HG03354 (cell line): ENCODE measurements around the gene RGL3.
A peak's percentile ranks its signal among the peaks of the same experiment; 100 is the strongest.
"Not testable (repeated sequence)": the region's sequence is repeated elsewhere in the genome, so short reads cannot be mapped to it uniquely, and the experiment has no call there.

ENCODE experiments used
- ATAC-seq: cut with Tn5 transposase; IDR thresholded peaks from one replicate; pipeline ENCODE4 v1.9.1; 2021; ENCODE audit warnings: mild to moderate bottlenecking; ENCODE audit not compliant: unreplicated experiment, poor library complexity, severe bottlenecking

Gene RGL3

DNA sequence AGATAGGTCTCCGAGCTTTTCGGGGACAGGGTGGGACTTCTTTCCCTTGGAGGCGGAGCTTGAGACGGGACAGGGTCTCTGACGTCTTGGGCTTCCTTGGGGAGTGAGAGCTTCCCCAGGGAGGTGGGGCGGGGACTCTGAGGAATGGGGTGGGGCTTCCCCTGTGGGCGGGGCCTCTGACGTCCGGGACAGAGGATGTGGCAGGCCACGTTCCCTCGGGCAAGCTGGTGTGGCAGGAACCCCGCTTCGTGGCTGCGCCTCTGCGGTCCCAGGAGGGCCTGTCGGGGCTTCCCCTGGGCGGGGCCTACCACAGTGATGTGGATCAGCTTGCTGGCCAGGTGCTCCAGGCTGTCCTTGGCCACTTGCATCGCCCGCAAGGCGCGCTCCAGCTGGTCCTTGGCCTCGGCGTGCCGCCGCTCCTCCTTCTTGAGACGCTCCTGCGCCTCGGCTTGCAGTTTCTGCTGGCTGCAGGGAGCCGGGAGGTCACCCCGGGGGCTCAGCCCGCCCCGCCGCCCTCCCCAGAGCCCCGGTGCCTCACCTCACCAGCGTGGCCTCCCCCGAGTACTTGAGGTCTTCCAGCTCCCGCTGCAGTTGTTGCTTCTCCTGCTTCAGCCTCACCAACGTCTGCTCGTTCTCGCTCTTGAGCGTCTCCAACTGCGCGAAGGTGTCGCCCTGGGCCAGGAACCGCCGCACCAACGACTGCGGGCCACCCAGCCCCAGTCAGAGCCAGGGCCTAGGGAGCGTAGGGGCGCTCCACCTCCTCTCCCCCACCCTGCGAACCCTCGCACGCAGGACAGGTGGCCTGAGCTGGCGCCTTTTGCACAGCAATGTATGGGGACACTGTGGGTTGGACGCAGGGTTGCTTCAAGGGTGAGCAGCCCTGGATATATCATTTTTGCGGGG lies 3.3 kb upstream of the RGL3 start:
- peak; percentile 65 for ATAC-seq

DNA sequence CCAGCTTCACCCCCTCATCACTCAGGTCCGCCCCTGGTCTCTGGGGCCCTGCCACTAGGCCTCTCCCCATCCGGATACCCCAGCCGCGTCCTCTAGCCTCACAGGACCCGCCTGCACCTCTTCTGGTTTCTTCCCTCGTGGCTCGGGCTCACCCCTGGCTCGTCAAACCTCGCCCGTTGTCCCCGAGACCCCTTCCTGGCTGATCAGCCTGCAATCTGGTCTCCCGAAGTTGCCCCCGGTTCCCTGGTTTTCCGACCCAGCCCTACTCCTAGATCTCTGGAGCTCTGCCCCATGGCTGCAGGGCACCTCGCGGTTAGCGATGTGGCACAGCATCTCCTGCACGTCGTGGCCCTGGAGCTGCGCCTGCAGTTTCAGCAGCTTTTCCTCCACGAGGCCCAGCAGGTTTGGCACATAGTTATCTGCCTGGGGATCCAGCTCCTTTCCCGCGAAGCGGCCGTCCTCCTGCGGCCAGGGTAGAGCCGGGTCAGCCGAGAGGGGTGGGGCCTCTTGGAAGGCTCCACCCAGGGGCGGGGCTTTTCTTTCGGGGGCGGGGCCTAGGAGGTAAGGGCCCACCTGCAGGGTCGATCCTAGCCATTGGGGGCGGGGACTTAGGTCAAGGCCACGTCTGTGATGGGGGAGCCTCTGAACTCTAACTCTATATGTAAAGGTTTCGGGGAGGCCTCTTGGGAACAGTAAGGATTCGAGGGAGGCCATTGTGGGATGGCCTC lies 2.4 kb upstream of the RGL3 start:
- ATAC-seq = peak; percentile 54

DNA sequence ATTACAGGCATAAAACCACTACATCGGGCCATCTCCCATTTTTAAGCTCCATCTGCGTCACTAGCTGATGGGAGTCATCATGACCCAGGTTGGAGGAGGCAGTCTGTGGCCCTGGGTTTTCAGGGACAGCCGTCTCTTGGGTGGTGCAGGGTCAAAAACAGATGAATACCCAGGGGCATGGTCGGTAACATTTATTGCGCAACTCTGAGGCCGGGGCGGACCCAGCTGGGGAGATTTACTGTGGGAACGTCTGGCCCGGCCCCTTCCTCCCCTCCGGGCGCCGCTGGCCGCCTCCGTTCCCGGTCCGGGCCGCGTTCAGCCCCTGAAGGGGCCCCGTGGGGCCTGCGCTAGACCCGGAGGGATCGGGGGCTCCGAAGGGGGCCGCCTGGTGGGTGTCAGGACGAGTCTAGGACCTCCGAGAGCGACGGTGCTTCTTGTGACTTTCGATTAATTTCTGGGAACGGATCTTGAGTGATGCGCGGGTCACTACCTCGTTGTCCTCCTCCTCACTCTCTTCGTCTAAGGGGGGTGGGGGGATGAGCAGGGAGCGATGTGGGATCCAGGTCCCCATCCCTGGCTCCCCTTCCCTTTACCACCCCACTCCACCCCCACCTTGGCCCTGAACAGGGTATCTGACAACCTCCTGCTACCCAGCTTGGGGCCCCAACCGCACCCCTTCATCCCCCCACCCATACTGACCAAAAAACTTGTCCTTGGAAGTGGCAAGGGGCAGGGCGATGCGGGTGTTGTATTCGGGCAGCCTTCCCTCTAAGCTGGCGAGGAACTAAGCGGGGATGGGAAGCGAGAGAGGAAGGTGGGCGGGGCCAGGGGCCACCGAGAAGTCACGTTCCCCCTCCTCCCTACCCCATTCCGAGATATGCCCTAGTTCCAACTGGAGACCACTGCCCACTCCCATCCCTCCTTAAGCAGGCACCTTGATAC lies 1.6 kb upstream of the RGL3 start:
- ATAC-seq = no peak

DNA sequence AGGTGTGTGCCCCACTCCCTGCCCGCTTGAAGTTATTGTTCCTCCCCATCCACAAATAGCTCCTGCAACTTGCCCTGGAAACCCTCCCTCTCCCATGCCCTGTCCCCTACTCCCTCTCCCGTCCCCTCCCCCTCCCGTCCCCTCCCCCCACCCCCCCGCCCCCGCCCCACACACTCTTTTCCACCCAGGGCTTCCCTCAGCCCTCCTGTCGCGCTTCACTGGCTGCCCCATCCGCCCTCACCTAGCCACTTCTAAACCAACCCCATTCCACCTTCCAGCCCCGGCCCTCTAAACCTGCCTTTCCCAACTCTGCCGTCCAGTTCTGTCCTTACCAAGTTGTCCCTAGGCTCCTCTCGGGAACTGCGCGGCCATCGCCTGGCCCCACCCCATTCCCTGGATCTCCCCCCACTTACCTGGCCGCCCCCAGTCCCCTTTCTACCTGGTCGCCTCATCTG lies 993 bp downstream of the RGL3 start:
- no peak for ATAC-seq

DNA sequence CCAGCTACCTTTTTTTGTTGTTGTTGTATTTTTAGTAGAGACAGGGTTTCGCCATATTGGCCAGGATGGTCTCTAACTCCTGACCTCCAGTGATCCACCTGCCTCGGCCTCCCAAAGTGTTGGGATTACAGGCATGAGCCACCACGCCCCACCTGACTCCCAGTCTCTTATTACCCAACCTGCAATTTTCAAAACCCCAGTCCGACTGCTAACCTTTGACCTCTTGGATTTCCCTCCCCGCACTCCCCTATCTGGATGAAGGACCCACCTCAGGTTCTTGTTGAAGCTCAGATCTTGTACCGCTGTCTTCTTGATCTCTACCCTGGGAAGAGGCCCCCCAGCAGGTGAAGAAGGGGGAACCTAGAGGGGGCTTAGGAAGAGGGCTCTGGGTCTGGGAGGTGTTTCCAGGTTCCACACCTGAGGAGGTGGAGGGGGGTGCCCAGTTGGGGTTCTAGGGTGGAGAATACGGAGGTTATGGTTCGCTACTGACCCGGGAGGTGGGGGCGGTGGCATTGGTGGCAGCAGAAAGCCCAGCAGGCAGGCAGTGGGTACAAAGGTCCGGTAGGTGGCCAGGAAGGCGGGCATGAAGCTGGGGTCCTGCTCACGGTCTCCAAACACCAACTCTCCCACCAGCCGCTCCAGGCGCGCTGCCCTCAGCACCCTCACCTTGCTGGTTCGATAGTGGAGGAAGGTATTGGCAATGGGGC lies 2.6 kb downstream of the RGL3 start:
- ATAC-seq = no peak

DNA sequence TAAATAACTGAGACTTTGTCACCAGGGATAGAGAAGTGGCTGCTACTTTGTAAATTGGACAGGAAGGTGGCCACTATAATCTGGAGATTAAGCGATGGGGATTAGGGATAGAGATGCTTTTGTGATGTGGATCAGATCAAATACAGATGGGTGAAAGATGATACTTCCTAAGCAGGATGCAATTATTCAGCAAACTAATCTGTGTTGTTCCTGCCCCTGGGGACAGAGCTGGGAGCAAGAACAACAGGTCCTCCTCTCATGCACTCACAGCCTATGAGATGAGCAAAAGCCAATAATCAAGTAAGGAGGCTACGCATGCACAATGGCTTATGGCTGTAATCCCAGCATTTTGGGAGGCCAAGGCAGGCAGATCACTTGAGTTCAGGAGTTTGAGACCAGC lies 4.6 kb downstream of the RGL3 start:
- no peak for ATAC-seq

DNA sequence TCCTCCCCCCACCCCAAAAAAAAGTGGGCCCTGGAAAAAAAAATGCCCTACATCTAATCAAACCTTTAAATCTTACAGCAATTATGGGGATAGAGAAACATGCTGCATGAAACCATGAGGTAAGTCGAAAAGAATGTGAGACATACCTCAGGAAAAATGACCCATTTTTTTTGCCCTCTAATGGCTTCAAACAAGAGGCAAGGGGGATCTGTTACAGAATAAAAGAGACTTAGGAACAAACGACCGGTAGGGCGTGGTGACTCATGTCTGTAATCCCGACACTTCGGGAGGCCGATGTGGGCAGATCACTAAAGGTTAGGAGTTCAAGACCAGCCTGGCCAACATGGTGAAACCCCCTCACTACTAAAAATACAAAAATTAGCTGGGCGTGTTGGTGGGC lies 8.4 kb downstream of the RGL3 start:
- no peak for ATAC-seq

DNA sequence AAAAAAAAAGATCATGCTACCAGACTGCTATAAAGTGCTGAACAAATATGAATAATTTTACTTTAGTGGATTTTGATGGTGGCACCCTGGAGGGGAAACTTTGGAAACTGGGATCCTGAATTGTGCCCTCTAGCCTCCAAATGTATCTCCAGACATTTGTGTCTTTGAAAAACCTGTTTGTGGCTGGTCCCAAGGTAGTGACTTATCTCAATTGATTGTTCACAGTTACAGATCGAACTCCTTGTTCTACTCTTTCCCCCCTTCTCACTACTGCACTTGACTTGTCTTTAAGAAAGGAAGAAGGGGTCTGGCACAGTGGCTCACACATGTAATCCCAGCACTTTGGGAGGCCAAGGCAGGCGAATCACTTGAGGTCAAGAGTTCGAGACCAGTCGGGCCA lies 10.5 kb downstream of the RGL3 start:
- ATAC-seq = no peak

DNA sequence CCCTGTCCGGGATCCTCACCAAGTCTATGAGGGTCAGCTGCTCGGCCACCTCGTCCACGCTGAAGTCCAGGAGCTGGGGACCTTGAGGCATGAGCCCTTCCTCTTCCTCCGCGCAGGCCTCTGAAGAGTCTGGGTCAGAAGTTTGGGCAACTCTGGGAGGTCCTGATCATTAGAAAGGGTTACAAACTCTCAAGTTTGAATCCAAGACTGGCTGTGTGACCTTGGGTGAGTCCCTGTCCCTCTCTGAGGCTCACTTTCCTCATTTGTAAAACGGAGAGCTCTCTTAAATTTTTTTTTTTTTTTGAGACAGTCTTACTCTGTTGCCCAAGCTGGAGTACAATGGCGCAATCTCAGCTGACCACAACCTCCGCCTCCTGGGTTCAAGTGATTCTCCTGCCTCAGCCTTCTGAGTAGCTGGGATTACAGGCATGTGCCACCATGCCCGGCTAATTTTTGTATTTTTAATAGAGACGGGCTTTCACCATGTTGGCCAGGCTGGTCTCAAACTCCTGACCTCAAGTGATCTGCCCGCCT lies 12.3 kb downstream of the RGL3 start:
- not testable (repeated sequence) for ATAC-seq

DNA sequence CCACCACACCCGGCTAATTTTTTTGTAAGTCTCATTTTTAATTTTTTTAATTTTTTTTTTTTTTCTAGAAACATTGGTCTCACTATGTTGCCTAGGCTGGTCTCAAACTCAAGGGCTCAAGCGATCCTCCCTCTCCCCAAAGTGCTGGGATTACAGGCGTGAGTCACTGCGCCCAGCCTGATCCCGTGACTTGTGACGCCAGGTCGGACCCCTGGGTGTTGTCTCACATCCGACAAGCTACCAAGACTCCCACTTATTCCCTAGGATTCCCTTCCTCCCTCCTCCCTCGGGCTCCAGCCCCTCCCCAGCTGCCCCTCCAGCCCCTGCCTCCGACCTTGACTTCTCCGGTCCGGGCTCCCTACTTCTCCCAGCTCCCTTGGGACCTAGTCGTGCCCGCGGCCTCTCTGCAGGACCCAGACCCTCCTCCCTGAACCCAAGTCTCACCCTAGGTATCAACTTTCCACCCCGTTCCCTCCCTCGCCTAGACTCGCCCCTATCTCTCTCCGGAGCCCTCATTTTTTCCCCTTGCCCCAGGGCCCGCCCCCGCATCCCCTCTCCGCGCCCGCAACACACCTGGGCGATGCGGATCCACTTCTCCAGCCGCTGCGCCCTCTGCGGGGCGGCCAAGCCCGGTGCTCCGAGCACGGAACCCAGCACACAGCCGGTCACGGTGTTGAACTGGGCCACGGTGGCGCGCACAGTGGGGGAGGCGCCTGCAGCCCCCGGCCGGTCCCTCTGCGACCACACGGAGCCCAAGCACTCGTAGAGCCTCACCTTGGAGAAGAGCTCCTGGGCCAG lies 13.1 kb downstream of the RGL3 start:
- ATAC-seq = no peak

DNA sequence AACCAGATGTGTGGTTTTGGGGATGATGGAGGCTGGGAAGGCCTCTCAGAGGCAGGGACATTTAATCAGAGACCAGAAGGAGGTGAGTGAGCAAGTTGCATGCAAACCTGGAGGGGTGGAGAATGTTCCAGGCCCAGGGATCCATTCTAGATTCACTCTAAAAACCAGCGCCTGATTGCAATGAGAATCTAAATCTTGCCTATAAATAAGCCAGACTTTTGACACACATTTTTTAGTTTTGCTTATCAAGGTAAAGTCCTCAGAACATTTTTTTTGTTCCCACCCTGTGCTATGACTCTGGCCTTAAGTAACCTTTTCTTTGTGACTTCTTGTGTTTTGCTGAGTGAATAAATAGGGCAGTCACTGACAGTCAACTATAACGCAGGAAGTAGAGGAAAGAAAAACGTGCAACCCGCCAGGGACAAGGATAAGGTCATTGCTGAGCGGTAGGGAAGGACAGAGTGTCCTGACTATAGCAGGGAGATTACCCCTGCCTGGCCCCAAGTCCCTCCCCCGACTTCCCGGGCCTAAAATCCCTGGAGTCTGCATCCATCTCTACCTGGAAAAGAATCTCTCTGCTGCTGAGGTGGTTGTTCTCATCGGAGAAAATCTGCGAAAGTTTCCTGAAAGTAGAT lies 14.4 kb downstream of the RGL3 start:
- ATAC-seq = no peak

DNA sequence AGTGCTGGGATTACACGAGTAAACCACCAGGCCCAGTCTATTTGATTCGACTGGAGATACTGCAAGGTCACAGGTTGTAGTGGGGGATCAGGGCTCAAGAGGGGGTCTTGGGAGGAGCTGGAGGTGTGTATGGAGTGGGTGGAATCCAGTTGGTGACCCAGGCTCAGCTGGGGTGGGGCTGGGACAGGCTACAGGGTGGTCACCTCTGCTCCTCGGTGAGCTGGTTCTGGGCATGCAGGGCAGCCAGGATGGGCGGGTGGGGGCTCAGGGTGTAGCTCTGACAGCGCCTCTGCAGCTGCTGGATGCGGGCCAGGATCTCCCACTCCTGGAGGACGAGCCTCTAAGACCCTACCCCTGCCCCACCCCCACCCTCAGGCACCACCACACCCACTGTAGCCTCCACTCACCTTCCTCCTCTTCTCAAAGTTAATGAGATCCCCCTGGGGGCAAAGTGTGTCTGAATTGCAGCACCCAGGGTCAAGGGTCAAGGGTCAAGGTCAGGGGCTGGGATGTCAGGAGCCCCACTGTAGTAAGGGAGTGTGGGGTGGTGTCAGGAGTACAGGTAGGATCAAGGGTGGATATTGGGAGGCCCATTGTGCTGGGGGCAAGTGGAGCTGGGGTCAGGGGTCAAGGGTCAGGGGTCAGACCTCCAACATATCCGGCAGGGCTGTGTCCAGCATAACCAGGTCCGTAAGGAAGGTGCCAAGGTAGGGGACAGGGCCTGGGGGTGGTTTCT lies 17.1 kb downstream of the RGL3 start:
- no peak for ATAC-seq

DNA sequence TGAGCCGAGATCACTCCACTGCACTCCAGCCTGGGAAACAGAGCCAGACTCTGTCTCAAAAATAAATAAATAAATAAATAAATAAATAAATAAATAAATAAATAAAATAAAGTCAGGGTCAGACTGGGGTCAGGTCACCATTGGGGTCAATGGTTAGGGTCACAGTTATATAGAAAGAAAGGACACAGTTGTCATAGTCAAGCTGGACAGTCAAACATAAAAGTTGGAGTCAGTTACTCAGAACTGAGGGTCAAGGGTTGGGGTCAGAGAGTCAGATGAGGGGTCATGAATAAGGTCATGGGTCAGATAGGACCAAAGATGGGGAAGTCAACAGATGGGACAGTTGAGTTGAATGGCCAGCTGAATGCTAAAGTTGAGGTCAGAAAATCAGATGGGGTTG lies 18.3 kb downstream of the RGL3 start:
- ATAC-seq = no peak

DNA sequence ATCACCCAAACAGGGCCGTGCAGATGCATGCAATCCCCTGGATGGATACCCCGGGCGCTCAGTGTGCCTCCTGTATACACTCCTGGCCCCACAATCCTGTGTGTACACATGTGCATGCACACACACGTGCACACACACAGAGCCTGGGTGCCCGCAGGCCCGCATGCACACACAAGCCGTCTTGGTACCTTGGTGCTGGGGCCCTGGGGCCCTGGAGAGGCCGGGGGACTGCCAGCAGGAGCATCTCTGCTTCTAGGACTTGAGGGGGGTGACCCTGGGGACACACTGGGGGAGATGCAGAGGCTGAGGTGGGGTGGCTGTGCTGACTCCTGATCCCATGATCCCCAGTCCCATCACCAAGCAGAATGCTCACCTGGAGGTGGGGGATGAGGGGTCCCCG lies 19.4 kb downstream of the RGL3 start:
- ATAC-seq = no peak

DNA sequence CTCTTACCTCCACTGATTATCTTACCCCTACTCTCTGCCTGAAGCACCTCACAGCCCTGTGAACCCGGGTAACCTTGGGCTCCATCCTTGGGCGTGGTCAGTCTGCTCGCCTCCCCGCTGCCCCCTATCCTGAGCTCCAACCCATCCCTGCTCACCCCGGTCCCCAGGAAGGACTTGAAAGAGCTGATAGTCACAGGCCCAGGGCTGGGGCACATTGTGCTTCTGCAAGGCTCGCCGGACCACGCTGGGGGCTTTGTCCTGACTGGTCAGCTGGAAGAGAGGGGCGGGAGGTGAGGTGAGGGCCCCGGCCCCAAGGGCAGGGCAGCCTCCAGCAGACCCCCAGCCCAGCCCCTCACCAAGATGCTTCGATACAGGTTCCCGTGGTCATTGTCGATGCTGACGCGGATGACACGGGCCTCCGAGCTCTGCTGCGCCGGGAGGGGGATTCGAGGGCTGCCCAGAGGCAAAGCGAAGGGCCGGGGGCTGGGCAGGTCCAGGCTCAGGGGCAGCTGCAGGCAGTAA lies 22.0 kb downstream of the RGL3 start:
- ATAC-seq = no peak

DNA sequence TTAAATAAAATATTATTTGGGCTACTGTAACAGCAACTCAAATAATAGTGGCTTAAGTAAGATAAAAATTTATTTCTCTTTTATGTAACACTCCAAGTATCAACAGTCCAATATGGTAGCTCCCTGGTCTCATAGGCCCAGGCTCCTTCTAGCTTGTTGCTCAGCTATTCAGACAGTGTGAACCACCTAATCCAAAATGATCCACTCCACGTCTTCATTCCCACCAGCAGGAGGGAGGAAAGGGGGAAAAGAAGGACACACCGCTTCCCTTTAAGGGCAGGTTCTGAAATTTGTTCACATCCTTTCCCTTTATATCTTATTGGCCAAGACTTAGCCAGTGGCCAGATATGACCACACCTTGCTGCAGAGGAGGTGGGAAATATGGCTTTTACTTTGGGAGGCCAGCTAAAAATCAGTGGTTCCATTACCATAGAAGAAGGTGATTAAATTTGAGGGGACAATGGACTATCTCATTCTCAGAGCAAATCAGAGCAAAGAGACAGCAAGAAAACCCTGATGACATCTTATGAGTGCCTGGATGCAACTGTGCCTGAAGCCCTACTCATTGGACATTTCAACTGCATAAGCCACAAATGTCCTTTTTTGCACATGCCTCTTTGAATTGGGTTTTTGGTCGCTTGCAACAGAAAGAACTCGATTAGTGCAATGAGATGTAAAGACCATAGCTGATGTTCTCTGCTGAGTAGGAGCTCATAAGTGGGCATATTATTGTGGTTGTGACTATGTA lies 28.0 kb downstream of the RGL3 start:
- ATAC-seq = no peak
